Amygdala (tissue), 56 donors: ENCODE measurements around the gene ABCA6.

Experiments used
- DNase-seq, 56 donors: peaks; one replicate each; lab custom pipeline; 2025; lab: John Stamatoyannopoulos, UW

The ABCA6 gene

GRCh38 chr17:69142175-69142802 lies 594 bp upstream of the ABCA6 start:
- DNase-seq = no peak

GRCh38 chr17:69134112-69134511 lies 7.6 kb downstream of the ABCA6 start:
- no peak for DNase-seq

- DNase-seq = no peak
Measured at GRCh38 chr17:69130627-69131296, 10.9 kb downstream of the ABCA6 start.

GRCh38 chr17:69123626-69124025 lies 18.1 kb downstream of the ABCA6 start:
- DNase-seq = no peak

- no peak for DNase-seq
Measured at GRCh38 chr17:69122065-69122464, 19.6 kb downstream of the ABCA6 start.

- DNase-seq = no peak
Measured at GRCh38 chr17:69117855-69118784, 23.6 kb downstream of the ABCA6 start.

GRCh38 chr17:69111794-69112193 lies 29.9 kb downstream of the ABCA6 start:
- no peak for DNase-seq

- DNase-seq = no peak
Measured at GRCh38 chr17:69105907-69106730, 35.6 kb downstream of the ABCA6 start.

- DNase-seq = no peak
Measured at GRCh38 chr17:69103557-69104233, 38.0 kb downstream of the ABCA6 start.

- no peak for DNase-seq
Measured at GRCh38 chr17:69098625-69099024, 43.1 kb downstream of the ABCA6 start.

- DNase-seq = no peak
Measured at GRCh38 chr17:69096541-69096940, 45.2 kb downstream of the ABCA6 start.

GRCh38 chr17:69093995-69094394 lies 47.7 kb downstream of the ABCA6 start:
- DNase-seq = no peak

- DNase-seq = no peak
Measured at GRCh38 chr17:69093279-69093789, 48.4 kb downstream of the ABCA6 start.

GRCh38 chr17:69090365-69090764 lies 51.3 kb downstream of the ABCA6 start:
- no peak for DNase-seq

GRCh38 chr17:69088643-69089200 lies 53.0 kb downstream of the ABCA6 start:
- DNase-seq = no peak

- DNase-seq = no peak
Measured at GRCh38 chr17:69086641-69087040, 55.1 kb downstream of the ABCA6 start.

GRCh38 chr17:69084911-69085310 lies 56.8 kb downstream of the ABCA6 start:
- DNase-seq = no peak

GRCh38 chr17:69082696-69083095 lies 59.0 kb downstream of the ABCA6 start:
- DNase-seq = no peak

GRCh38 chr17:69078864-69079263 lies 62.8 kb downstream of the ABCA6 start:
- DNase-seq = no peak
